A549 (cell line): Measurements from ENCODE around the gene ARL4D. TPM values are rescaled to one million over a fixed set of nuclear protein-coding genes. Genes with fewer than 3 reads are reported as not detected.
A peak's percentile ranks its signal among the peaks of the same experiment; 100 is the strongest.

Experiments used
- ATAC-seq, 2 experiments: fragments of 200-7000 bp in 1 of 2; fragments of >200 bp in 1 of 2; cut with Nextera tagmentation in 1 of 2; cut with Tn5 transposase in 1 of 2; 3 replicates each; pipeline versions ENCODE4 v1.8.0 to v1.9.1; 2018 to 2020; ENCODE audit warnings: mild to moderate bottlenecking in 1 of 2, moderate library complexity in 1 of 2
- CTCF ChIA-PET: fragments of 300-600 bp; sonication (Branson Sonifier 250); formaldehyde crosslinking; extraction: SDS; loops from one replicate; lab custom pipeline; 2021; ENCODE audit warnings: antibody characterized with exemption, inconsistent platforms; lab: Yijun Ruan, JAX
- POLR2A ChIA-PET: fragments of 350-600 bp; formaldehyde crosslinking; extraction: SDS; loops from one replicate; lab custom pipeline; 2021; ENCODE audit warnings: antibody characterized with exemption, inconsistent platforms; lab: Yijun Ruan, JAX
- DNase-seq, 2 experiments: peaks; one replicate each; pipeline versions ENCODE4 v3.0.0 to v3.0.0-alpha.2; 2011 to 2016; ENCODE audit warnings: low read depth in 1 of 2, low spot score in 1 of 2
- FAIRE-seq: peaks from 2 replicates; lab custom pipeline; 2011; peaks lifted over from hg19 to GRCh38; lab: Jason Lieb, UNC
- H3K27ac ChIP-seq, 2 experiments: fragments of >200 bp; sonication (Bioruptor Twin); formaldehyde crosslinking; 3 replicates each; pipeline ENCODE4 v1.5.1; 2016 to 2017
- H3K4me1 ChIP-seq: fragments of >200 bp; sonication (Bioruptor Twin); formaldehyde crosslinking; 3 replicates; pipeline ENCODE4 v1.6.1; 2016
- H3K4me2 ChIP-seq: fragments of >200 bp; sonication (Bioruptor Twin); formaldehyde crosslinking; 3 replicates; pipeline ENCODE4 v1.6.1; 2016
- H3K4me3 ChIP-seq: fragments of >200 bp; sonication (Bioruptor Twin); formaldehyde crosslinking; 3 replicates; pipeline ENCODE4 v1.5.1; 2016
- H3K9me3 ChIP-seq: fragments of >200 bp; sonication (Bioruptor Twin); formaldehyde crosslinking; 3 replicates; pipeline ENCODE4 v1.6.1; 2016
- CBX2 ChIP-seq: fragments of 200-600 bp; sonication (generic); IDR thresholded peaks from 2 replicates; pipeline ENCODE4 v1.6.1; 2016; ENCODE audit warnings: low read depth, mild to moderate bottlenecking, borderline replicate concordance
- CBX8 ChIP-seq: fragments of 200-600 bp; sonication (generic); IDR thresholded peaks from 2 replicates; pipeline ENCODE4 v1.6.1; 2016
- CHD4 ChIP-seq: fragments of 200-600 bp; sonication (generic); IDR thresholded peaks from 2 replicates; pipeline ENCODE4 v1.6.1; 2016; ENCODE audit warnings: antibody characterized with exemption, mild to moderate bottlenecking, borderline replicate concordance
- EHMT2 ChIP-seq: fragments of 200-600 bp; sonication (generic); IDR thresholded peaks from 2 replicates; pipeline ENCODE4 v1.6.1; 2016; ENCODE audit warnings: antibody characterized with exemption, low read depth, mild to moderate bottlenecking, moderate library complexity
- FOSL2 ChIP-seq, 2 experiments: fragments of 450-650 bp in 1 of 2; fragments of >200 bp in 1 of 2; sonication (Bioruptor Twin) in 1 of 2; formaldehyde crosslinking; IDR thresholded peaks; 2 replicates each; pipeline versions ENCODE4 v1.5.0 to v1.6.1; 2016 to 2020; ENCODE audit warnings: mild to moderate bottlenecking in 1 of 2, moderate library complexity in 1 of 2
- GATA3 ChIP-seq: IDR thresholded peaks from 2 replicates; pipeline ENCODE4 v1.6.1; 2012; ENCODE audit warnings: borderline replicate concordance
- HOXB5 ChIP-seq: fragments of 250-450 bp; sonication (Bioruptor Pico); IDR thresholded peaks from 2 replicates; pipeline ENCODE4 v1.5.0; 2020; ENCODE audit warnings: mild to moderate bottlenecking, moderate library complexity
- JUN ChIP-seq, 2 experiments: fragments of >200 bp; sonication (Bioruptor Twin); formaldehyde crosslinking; IDR thresholded peaks; 2 replicates in 1 of 2; 3 replicates in 1 of 2; pipeline ENCODE4 v1.6.1; 2016 to 2017
- KDM1A ChIP-seq: fragments of 200-600 bp; sonication (generic); IDR thresholded peaks from 2 replicates; pipeline ENCODE4 v1.6.1; 2016; ENCODE audit warnings: low read depth, mild to moderate bottlenecking
- KDM5A ChIP-seq: fragments of 200-600 bp; sonication (generic); IDR thresholded peaks from 2 replicates; pipeline ENCODE4 v1.6.1; 2016; ENCODE audit warnings: antibody characterized with exemption, mild to moderate bottlenecking
- MAZ ChIP-seq: fragments of 150-350 bp; IDR thresholded peaks from 2 replicates; pipeline ENCODE4 v1.6.1; 2014; ENCODE audit warnings: antibody characterized with exemption, low read depth, low read length, borderline replicate concordance
- MYC ChIP-seq: IDR thresholded peaks from 2 replicates; pipeline ENCODE4 v1.6.1; 2012; ENCODE audit warnings: mild to moderate bottlenecking, inconsistent platforms, low read length, improper control_type of control experiment, borderline replicate concordance
- NFE2L2 ChIP-seq: fragments of 150-350 bp; conservative IDR thresholded peaks from 2 replicates; pipeline ENCODE4 v1.6.1; 2014; ENCODE audit warnings: low read length
- NR3C1 ChIP-seq: fragments of >200 bp; sonication (Bioruptor Twin); formaldehyde crosslinking; IDR thresholded peaks from 3 replicates; pipeline ENCODE4 v1.6.1; 2017
- PHF8 ChIP-seq: fragments of 200-600 bp; sonication (generic); IDR thresholded peaks from 2 replicates; pipeline ENCODE4 v1.6.1; 2016; ENCODE audit warnings: low read depth, mild to moderate bottlenecking, antibody characterized with exemption, moderate library complexity, borderline replicate concordance
- POLR2A ChIP-seq: IDR thresholded peaks from 2 replicates; pipeline ENCODE4 v1.6.1; 2012; ENCODE audit warnings: mild to moderate bottlenecking, low read length
- RARB ChIP-seq: fragments of 250-450 bp; sonication (Bioruptor Pico); IDR thresholded peaks from 2 replicates; pipeline ENCODE4 v1.8.0; 2021; ENCODE audit warnings: mild to moderate bottlenecking, moderate library complexity
- RFX5 ChIP-seq: fragments of 450-650 bp; IDR thresholded peaks from 2 replicates; pipeline ENCODE4 v1.7.1; 2014; ENCODE audit warnings: antibody characterized with exemption, mild to moderate bottlenecking, moderate library complexity
- TFCP2L1 ChIP-seq: fragments of 250-450 bp; sonication (Bioruptor Pico); IDR thresholded peaks from 2 replicates; pipeline ENCODE4 v1.5.0; 2021; ENCODE audit warnings: mild to moderate bottlenecking
- ZFP36 ChIP-seq: fragments of 450-650 bp; IDR thresholded peaks from 2 replicates; pipeline ENCODE4 v1.6.1; 2014; ENCODE audit warnings: borderline replicate concordance; ENCODE audit not compliant: partially characterized antibody
- WGBS: methylation state at CpG from one replicate; pipeline ENCODE4 v1.1.6; 2017; ENCODE audit errors: missing lambda C conversion rate; 5-methylcytosine and 5-hydroxymethylcytosine counted together
- polyA plus RNA-seq, 4 experiments: library from polyadenylated mRNA; depleted of rRNA in 3 of 4; stranded (reverse); fragments of >200 nt; fragmentation: RNase III in 1 of 4; extraction: RNeasy Plus Mini Kit Qiagen cat#74134 plus additional on column Dnase treatment in 1 of 4; gene quantifications; 2 replicates in 3 of 4; 3 replicates in 1 of 4; pipeline ENCODE4 v1.2.3, GENCODE V29; 2011 to 2017
- TF ChIP-seq, protein P1 (sequence below): fragments of 250-450 bp; sonication (Bioruptor Pico); IDR thresholded peaks from 2 replicates; pipeline ENCODE4 v1.5.0; 2020; ENCODE audit warnings: low read depth, mild to moderate bottlenecking, moderate library complexity
- TF ChIP-seq, protein P2 (sequence below): fragments of >200 bp; sonication (Bioruptor Twin); formaldehyde crosslinking; IDR thresholded peaks from 3 replicates; pipeline ENCODE4 v1.6.1; 2016
- TF ChIP-seq, protein P3 (sequence below): fragments of 450-650 bp; IDR thresholded peaks from 2 replicates; pipeline ENCODE4 v1.6.1; 2014; ENCODE audit warnings: antibody characterized with exemption
- TF ChIP-seq, protein P4 (sequence below): fragments of 250-450 bp; sonication (Bioruptor Pico); IDR thresholded peaks from 2 replicates; pipeline ENCODE4 v1.5.0; 2021; ENCODE audit warnings: mild to moderate bottlenecking, moderate library complexity, borderline replicate concordance

Gene ARL4D
- polyA plus RNA-seq, 2 of the 4 experiments (the other 2 are of a cell fraction) = 11.7 to 21.0 TPM

DNA sequence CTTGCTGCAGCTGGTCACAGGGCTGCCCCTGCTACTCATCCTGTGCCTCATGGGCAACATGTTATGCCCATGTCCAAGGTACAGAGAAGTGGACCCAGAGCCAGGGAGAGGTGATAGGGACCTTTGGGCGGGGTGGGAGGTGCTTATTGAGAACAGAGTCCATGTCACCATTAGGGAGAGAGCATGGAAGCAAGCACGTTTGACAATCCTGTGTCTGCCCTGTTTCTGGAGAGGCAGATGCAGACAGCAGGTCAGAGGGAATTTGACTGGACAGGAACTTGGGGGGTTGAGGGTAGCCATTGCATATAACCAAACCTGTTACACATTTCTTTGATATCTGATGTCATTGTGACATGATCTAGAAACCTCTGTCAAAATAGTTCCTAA lies 14.3 kb upstream of the ARL4D start:
- FAIRE-seq (no peak), ATAC-seq (no peak), DNase-seq (no peak)
- 21% methylated on average over 2 of the region's 2 CpGs for WGBS
- ChIA-PET CTCF (interaction anchor here (0.9 to 5.8 kb wide), 6 partner anchors 9 to 289 kb away, joined by 3 to 89 read pairs (median 12); partner anchors contain the start of gene DHX8), POLR2A (interaction anchor here (2.7 kb wide), 1 partner anchor 16 kb away, joined by 24 read pairs; no protein-coding TSS in a partner anchor)
- H3K4me3 ChIP-seq = no peak overlapping the region
- H3K9me3 ChIP-seq = peaks cover 22% of the 10 kb centered on the region
- H3K27ac ChIP-seq = no peak overlapping the region
- no peak overlapping the region for H3K4me2 ChIP-seq
- TF ChIP-seq CBX8 (no peak), NFE2L2 (no peak), KDM5A (no peak), KDM1A (no peak), CHD4 (no peak), RARB (CRISPR knock-in tag) (no peak), CBX2 (no peak), JUN (IDR thresholded peaks at IDR 0.05) (no peak), MAZ (no peak)
- TF ChIP-seq, protein P1, sequence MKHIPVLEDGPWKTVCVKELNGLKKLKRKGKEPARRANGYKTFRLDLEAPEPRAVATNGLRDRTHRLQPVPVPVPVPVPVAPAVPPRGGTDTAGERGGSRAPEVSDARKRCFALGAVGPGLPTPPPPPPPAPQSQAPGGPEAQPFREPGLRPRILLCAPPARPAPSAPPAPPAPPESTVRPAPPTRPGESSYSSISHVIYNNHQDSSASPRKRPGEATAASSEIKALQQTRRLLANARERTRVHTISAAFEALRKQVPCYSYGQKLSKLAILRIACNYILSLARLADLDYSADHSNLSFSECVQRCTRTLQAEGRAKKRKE (CRISPR knock-in tag) = no peak
- TF ChIP-seq, protein P2, sequence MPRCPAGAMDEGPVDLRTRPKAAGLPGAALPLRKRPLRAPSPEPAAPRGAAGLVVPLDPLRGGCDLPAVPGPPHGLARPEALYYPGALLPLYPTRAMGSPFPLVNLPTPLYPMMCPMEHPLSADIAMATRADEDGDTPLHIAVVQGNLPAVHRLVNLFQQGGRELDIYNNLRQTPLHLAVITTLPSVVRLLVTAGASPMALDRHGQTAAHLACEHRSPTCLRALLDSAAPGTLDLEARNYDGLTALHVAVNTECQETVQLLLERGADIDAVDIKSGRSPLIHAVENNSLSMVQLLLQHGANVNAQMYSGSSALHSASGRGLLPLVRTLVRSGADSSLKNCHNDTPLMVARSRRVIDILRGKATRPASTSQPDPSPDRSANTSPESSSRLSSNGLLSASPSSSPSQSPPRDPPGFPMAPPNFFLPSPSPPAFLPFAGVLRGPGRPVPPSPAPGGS = no peak
- TF ChIP-seq, all 56 proteins: peak for 0
- peaks cover 6% of the 10 kb centered on the region for H3K4me1 ChIP-seq

DNA sequence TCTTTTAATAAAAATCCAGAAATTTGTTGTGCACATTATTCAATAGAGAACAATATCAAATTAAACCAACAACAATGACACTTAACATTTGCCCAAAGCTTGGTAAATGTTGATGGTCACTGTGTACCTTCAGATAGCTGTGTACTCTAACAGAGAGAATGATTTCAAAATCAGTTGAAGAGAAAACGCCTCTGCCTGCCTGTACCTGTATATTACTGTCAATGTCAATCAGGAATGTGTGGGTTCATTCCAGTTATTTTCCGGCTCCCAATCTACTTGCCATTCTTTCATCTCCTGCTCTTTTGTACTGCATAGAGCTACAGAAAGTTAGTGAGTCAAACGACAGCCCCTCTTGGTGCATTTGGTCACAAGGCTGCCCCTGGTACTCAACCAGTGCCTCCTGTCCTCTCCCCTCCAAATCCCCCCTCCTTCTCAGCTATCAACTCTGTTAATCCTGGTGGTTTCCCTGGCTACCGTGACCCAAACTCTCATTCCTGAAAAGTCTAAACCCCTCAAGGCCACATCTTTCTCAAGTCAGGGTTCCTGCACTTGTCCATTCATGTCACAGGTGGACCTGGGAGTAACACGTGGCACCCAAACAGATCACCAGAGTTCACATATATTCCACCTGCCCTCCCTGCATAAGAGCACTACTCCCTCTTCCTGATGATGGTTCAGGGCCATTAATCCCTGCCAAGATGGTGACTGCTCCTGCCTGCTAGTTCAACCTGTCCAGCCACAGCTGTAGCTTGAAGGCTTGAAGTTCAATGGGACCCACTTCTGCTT lies 13.6 kb upstream of the ARL4D start:
- no peak for DNase-seq
- POLR2A ChIA-PET = interaction anchor here (0.5 to 2.7 kb wide), 3 partner anchors 17 to 198 kb away, joined by 3 to 24 read pairs (median 4); no protein-coding TSS in a partner anchor
- no peak for TF ChIP-seq EHMT2
- TF ChIP-seq, protein P3, sequence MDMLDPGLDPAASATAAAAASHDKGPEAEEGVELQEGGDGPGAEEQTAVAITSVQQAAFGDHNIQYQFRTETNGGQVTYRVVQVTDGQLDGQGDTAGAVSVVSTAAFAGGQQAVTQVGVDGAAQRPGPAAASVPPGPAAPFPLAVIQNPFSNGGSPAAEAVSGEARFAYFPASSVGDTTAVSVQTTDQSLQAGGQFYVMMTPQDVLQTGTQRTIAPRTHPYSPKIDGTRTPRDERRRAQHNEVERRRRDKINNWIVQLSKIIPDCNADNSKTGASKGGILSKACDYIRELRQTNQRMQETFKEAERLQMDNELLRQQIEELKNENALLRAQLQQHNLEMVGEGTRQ = no peak
- no peak for TF ChIP-seq GATA3
- no peak for TF ChIP-seq ZFP36
- no peak for TF ChIP-seq FOSL2 (IDR thresholded peaks at IDR 0.05)
- TF ChIP-seq FOSL2 (CRISPR knock-in tag; IDR thresholded peaks at IDR 0.05) = no peak
- no peak for TF ChIP-seq NR3C1
- H3K4me3 ChIP-seq = no peak overlapping the region
- 50% methylated on average over 5 of the region's 5 CpGs for WGBS
- H3K27ac ChIP-seq = no peak overlapping the region
- H3K4me1 ChIP-seq = peaks cover 11% of the 10 kb centered on the region
- FAIRE-seq = no peak
- H3K4me2 ChIP-seq = no peak overlapping the region
- CTCF ChIA-PET = interaction anchor here (0.7 to 5.8 kb wide), 7 partner anchors 9 to 346 kb away, joined by 3 to 89 read pairs (median 8); partner anchors contain the start of gene DHX8
- ATAC-seq = no peak
- peaks cover 14% of the 10 kb centered on the region for H3K9me3 ChIP-seq

DNA sequence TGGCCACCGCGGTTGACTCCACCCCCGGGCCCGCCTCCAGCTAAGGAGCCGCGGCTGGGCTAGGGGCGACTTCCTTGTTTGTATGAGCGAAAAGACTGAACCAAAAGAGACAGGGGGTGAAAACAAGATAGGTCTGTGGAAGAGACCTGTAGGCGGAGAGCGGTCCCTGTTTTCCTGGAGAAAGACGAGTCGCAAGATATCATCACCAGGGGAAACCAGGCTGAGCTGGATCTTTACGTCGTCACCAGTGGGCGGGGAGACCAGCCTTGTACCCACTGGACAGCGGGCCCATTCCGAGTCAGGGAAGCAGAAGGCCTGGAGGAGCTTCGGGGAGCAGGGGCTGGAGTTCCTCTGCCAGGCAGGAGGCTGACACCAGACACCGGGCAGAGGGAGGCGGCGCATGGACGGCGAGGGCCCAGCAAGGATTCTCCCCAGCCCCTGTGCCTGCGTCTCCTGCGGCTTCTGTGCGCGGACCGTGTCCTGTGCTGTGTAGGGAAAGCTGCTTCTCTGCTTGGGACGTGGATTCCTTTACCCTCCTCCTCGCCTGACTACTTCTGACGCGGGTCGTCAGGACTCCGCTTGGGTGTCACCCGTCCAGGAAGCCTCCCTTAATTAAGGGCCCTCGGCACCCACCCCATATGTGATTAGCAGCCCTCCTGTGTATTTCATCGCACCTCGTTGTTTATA lies 10.3 kb upstream of the ARL4D start:
- Histone ChIP-seq H3K9me3 (no peaks in the 10 kb centered on the region), H3K27ac (peak overlapping the region; percentile 83 to 93), H3K4me2 (peak overlapping the region; percentile 97), H3K4me1 (peaks cover 11% of the 10 kb centered on the region), H3K4me3 (peak overlapping the region; percentile 67)
- FAIRE-seq = peak; percentile 100
- peak; percentile 92 for ATAC-seq
- ChIA-PET POLR2A (interaction anchor here (0.6 to 2.9 kb wide), 14 partner anchors 9 to 158 kb away, joined by 3 to 212 read pairs (median 9); partner anchors contain the start of genes ARL4D, DHX8 and ETV4), CTCF (interaction anchor here (0.6 to 5.8 kb wide), 15 partner anchors 8 to 305 kb away, joined by 3 to 89 read pairs (median 4); partner anchors contain the start of genes ARL4D and DHX8)
- DNase-seq = peak; percentile 87 to 95
- WGBS = 1% methylated on average over 38 of the region's 38 CpGs
- TF ChIP-seq TFCP2L1 (0 out of 2 replicates have a peak, but pooled peaks have one; percentile 53), RFX5 (peak; percentile 69; the same call in 1 of the 2 replicates), HOXB5 (CRISPR knock-in tag) (0 out of 2 replicates have a peak, but pooled peaks have one; percentile 26), MYC (peak; percentile 34; the same call in 1 of the 2 replicates), GATA3 (no peak), PHF8 (peak; percentile 57; the same call in 1 of the 2 replicates), POLR2A (peak; percentile 94), JUN (IDR thresholded peaks at IDR 0.05) (peak in 1 of 2 experiments; percentile 56; a peak in 4 of 5 replicates)
- TF ChIP-seq, protein P4, sequence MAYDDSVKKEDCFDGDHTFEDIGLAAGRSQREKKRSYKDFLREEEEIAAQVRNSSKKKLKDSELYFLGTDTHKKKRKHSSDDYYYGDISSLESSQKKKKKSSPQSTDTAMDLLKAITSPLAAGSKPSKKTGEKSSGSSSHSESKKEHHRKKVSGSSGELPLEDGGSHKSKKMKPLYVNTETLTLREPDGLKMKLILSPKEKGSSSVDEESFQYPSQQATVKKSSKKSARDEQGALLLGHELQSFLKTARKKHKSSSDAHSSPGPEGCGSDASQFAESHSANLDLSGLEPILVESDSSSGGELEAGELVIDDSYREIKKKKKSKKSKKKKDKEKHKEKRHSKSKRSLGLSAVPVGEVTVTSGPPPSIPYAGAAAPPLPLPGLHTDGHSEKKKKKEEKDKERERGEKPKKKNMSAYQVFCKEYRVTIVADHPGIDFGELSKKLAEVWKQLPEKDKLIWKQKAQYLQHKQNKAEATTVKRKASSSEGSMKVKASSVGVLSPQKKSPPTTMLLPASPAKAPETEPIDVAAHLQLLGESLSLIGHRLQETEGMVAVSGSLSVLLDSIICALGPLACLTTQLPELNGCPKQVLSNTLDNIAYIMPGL = no peak
- TF ChIP-seq, protein P2 = peak; percentile 82; the same call in 2 of the 3 replicates
